Activated CD8-positive, alpha-beta T cell treated with anti-CD3 and anti-CD28 coated beads, Interleukin-2, amount 10 ng/mL, durations not matched to agents 7 days and 5 days (primary cell): ENCODE measurements around the gene RASGRF1. TPM values are rescaled to one million over a fixed set of nuclear protein-coding genes. Genes with fewer than 3 reads are reported as not detected.
"Not testable (repeated sequence)": the region's sequence is repeated elsewhere in the genome, so short reads cannot be mapped to it uniquely, and the experiment has no call there.

ENCODE experiments used
- ATAC-seq: fragments of 150-1000 bp; cut with Tn5 transposase; one replicate; pipeline ENCODE4 v1.10.0; 2021; ENCODE audit warnings: moderate library complexity
- CTCF ChIA-PET: fragments of 350-600 bp; sonication (Branson Sonifier 250); formaldehyde crosslinking; loops from one replicate; lab custom pipeline; 2021; ENCODE audit warnings: antibody characterized with exemption; lab: Charles Lee
- POLR2A ChIA-PET: fragments of 350-600 bp; sonication (Branson Sonifier 250); formaldehyde crosslinking; loops from one replicate; lab custom pipeline; 2021; ENCODE audit warnings: antibody characterized with exemption; lab: Charles Lee
- DNase-seq: peaks from one replicate; pipeline ENCODE4 v3.0.0-alpha.2; 2020
- H3K27ac Mint-ChIP-seq: one replicate; pipeline ENCODE4 v1.8.0; 2021; ENCODE audit warnings: mild to moderate bottlenecking, mixed read lengths
- H3K27me3 Mint-ChIP-seq: one replicate; pipeline ENCODE4 v1.8.0; 2021; ENCODE audit warnings: low read depth, mixed read lengths
- H3K36me3 Mint-ChIP-seq: one replicate; pipeline ENCODE4 v1.8.0; 2021; ENCODE audit warnings: low read depth, mixed read lengths
- H3K4me1 Mint-ChIP-seq: one replicate; pipeline ENCODE4 v1.8.0; 2021; ENCODE audit warnings: low read depth, mixed read lengths
- H3K4me3 Mint-ChIP-seq: one replicate; pipeline ENCODE4 v1.8.0; 2021; ENCODE audit warnings: mild to moderate bottlenecking, mixed read lengths
- H3K9me3 Mint-ChIP-seq: one replicate; pipeline ENCODE4 v1.8.0; 2022; ENCODE audit warnings: mixed read lengths; ENCODE audit not compliant: insufficient read depth
- total RNA-seq, 2 experiments: library from RNA; stranded (reverse); gene quantifications; one replicate each; pipeline ENCODE4 v1.2.3, GENCODE V29; 2021

The RASGRF1 gene
- total RNA-seq, 2 experiments from 2014 or later = not detected

GRCh38 chr15:79122391-79122790 lies 31.8 kb upstream of the RASGRF1 start:
- no peak overlapping the region for H3K4me3 Mint-ChIP-seq
- H3K9me3 Mint-ChIP-seq = no peaks in the 10 kb centered on the region
- ChIA-PET POLR2A (no interaction called here), CTCF (no interaction called here)
- H3K36me3 Mint-ChIP-seq = no peaks in the 10 kb centered on the region
- no peak for ATAC-seq
- no peak overlapping the region for H3K27ac Mint-ChIP-seq
- DNase-seq = no peak
- no peaks in the 10 kb centered on the region for H3K4me1 Mint-ChIP-seq
- peaks cover 6% of the 10 kb centered on the region for H3K27me3 Mint-ChIP-seq

GRCh38 chr15:79121571-79121970 lies 31.0 kb upstream of the RASGRF1 start:
- no peaks in the 10 kb centered on the region for H3K9me3 Mint-ChIP-seq
- CTCF ChIA-PET = no interaction called here
- H3K4me3 Mint-ChIP-seq = no peak overlapping the region
- ATAC-seq = no peak
- H3K36me3 Mint-ChIP-seq = no peaks in the 10 kb centered on the region
- no peak for DNase-seq
- no peak overlapping the region for H3K27ac Mint-ChIP-seq
- POLR2A ChIA-PET = no interaction called here
- H3K27me3 Mint-ChIP-seq = peaks cover 3% of the 10 kb centered on the region
- H3K4me1 Mint-ChIP-seq = no peaks in the 10 kb centered on the region

GRCh38 chr15:79117442-79118204 lies 27.0 kb upstream of the RASGRF1 start:
- ATAC-seq (no peak), DNase-seq (no peak)
- Mint-ChIP-seq H3K9me3 (no peaks in the 10 kb centered on the region), H3K4me1 (no peaks in the 10 kb centered on the region), H3K36me3 (no peaks in the 10 kb centered on the region), H3K27me3 (peaks cover 4% of the 10 kb centered on the region), H3K27ac (no peak overlapping the region), H3K4me3 (no peak overlapping the region)
- ChIA-PET CTCF (no interaction called here), POLR2A (no interaction called here)

- ChIA-PET CTCF (no interaction called here), POLR2A (no interaction called here)
- DNase-seq = no peak
- Mint-ChIP-seq H3K27me3 (peaks cover 7% of the 10 kb centered on the region), H3K4me1 (no peaks in the 10 kb centered on the region), H3K36me3 (no peaks in the 10 kb centered on the region), H3K4me3 (no peak overlapping the region), H3K27ac (no peak overlapping the region), H3K9me3 (no peaks in the 10 kb centered on the region)
- ATAC-seq = no peak
Observed at GRCh38 chr15:79116771-79117170, 26.2 kb upstream of the RASGRF1 start.

- CTCF ChIA-PET = no interaction called here
- POLR2A ChIA-PET = no interaction called here
- H3K4me1 Mint-ChIP-seq = no peaks in the 10 kb centered on the region
- peaks cover 7% of the 10 kb centered on the region for H3K27me3 Mint-ChIP-seq
- H3K27ac Mint-ChIP-seq = no peak overlapping the region
- H3K9me3 Mint-ChIP-seq = no peaks in the 10 kb centered on the region
- no peak for DNase-seq
- no peak for ATAC-seq
- H3K36me3 Mint-ChIP-seq = no peaks in the 10 kb centered on the region
- H3K4me3 Mint-ChIP-seq = no peak overlapping the region
Observed at GRCh38 chr15:79115986-79116665, 25.5 kb upstream of the RASGRF1 start.

- Mint-ChIP-seq H3K9me3 (no peaks in the 10 kb centered on the region), H3K27ac (no peak overlapping the region), H3K27me3 (peaks cover 18% of the 10 kb centered on the region), H3K4me1 (no peaks in the 10 kb centered on the region), H3K36me3 (no peaks in the 10 kb centered on the region), H3K4me3 (no peak overlapping the region)
- ChIA-PET CTCF (no interaction called here), POLR2A (no interaction called here)
- ATAC-seq (no peak), DNase-seq (no peak)
Observed at GRCh38 chr15:79113831-79114230, 23.3 kb upstream of the RASGRF1 start.

GRCh38 chr15:79111404-79111803 lies 20.8 kb upstream of the RASGRF1 start:
- H3K4me3 Mint-ChIP-seq, CTCF ChIA-PET: not testable (repeated sequence)

GRCh38 chr15:79105141-79105540 lies 14.6 kb upstream of the RASGRF1 start:
- peaks cover 2% of the 10 kb centered on the region for H3K4me1 Mint-ChIP-seq
- no peak overlapping the region for H3K4me3 Mint-ChIP-seq
- CTCF ChIA-PET = no interaction called here
- no peaks in the 10 kb centered on the region for H3K36me3 Mint-ChIP-seq
- POLR2A ChIA-PET = no interaction called here
- H3K27me3 Mint-ChIP-seq = peaks cover 26% of the 10 kb centered on the region
- DNase-seq (peak; percentile 4), ATAC-seq (no peak)
- no peaks in the 10 kb centered on the region for H3K9me3 Mint-ChIP-seq
- no peak overlapping the region for H3K27ac Mint-ChIP-seq

More at GRCh38 chr15:79111404-79111803, 20.8 kb upstream of the RASGRF1 start:
- peaks cover 29% of the 10 kb centered on the region for H3K27me3 Mint-ChIP-seq
- DNase-seq, H3K27ac Mint-ChIP-seq, H3K9me3 Mint-ChIP-seq, H3K4me1 Mint-ChIP-seq, H3K36me3 Mint-ChIP-seq, ATAC-seq, POLR2A ChIA-PET: not testable (repeated sequence)

GRCh38 chr15:79102595-79102994 lies 12.0 kb upstream of the RASGRF1 start:
- DNase-seq (no peak), ATAC-seq (no peak)
- Mint-ChIP-seq H3K4me3 (no peak overlapping the region), H3K27me3 (peaks cover 22% of the 10 kb centered on the region), H3K4me1 (peaks cover 2% of the 10 kb centered on the region), H3K9me3 (no peaks in the 10 kb centered on the region), H3K36me3 (no peaks in the 10 kb centered on the region), H3K27ac (no peak overlapping the region)
- ChIA-PET CTCF (interaction anchor here (0.8 kb wide), 1 partner anchor 82 kb away, joined by 3 read pairs; no protein-coding TSS in a partner anchor), POLR2A (no interaction called here)

- POLR2A ChIA-PET = no interaction called here
- ATAC-seq = no peak
- Mint-ChIP-seq H3K27me3 (peaks cover 19% of the 10 kb centered on the region), H3K27ac (no peak overlapping the region), H3K4me3 (no peak overlapping the region), H3K36me3 (no peaks in the 10 kb centered on the region), H3K9me3 (no peaks in the 10 kb centered on the region), H3K4me1 (peaks cover 1% of the 10 kb centered on the region)
- no peak for DNase-seq
- CTCF ChIA-PET = no interaction called here
Observed at GRCh38 chr15:79101866-79102581, 11.4 kb upstream of the RASGRF1 start.

- peaks cover 19% of the 10 kb centered on the region for H3K27me3 Mint-ChIP-seq
Observed at GRCh38 chr15:79099692-79100091, 9.1 kb upstream of the RASGRF1 start.

GRCh38 chr15:79094611-79095021 lies 4.0 kb upstream of the RASGRF1 start:
- no peak for ATAC-seq
- ChIA-PET POLR2A (interaction anchor here (0.8 kb wide), 1 partner anchor 1142 kb away, joined by 4 read pairs; no protein-coding TSS in a partner anchor), CTCF (no interaction called here)
- no peaks in the 10 kb centered on the region for H3K9me3 Mint-ChIP-seq
- H3K27me3 Mint-ChIP-seq = peaks cover 49% of the 10 kb centered on the region
- no peak overlapping the region for H3K4me3 Mint-ChIP-seq
- H3K4me1 Mint-ChIP-seq = peaks cover 2% of the 10 kb centered on the region
- H3K27ac Mint-ChIP-seq = no peak overlapping the region
- H3K36me3 Mint-ChIP-seq = no peaks in the 10 kb centered on the region
- DNase-seq = no peak

More at GRCh38 chr15:79099692-79100091, 9.1 kb upstream of the RASGRF1 start:
- no peaks in the 10 kb centered on the region for H3K36me3 Mint-ChIP-seq
- H3K9me3 Mint-ChIP-seq = no peaks in the 10 kb centered on the region
- no peaks in the 10 kb centered on the region for H3K4me1 Mint-ChIP-seq
- CTCF ChIA-PET = no interaction called here
- no peak overlapping the region for H3K4me3 Mint-ChIP-seq
- no peak for DNase-seq
- no peak overlapping the region for H3K27ac Mint-ChIP-seq
- no peak for ATAC-seq
- POLR2A ChIA-PET = no interaction called here
